ENCODE measurements around the gene RAB28.

Gene RAB28

DNA sequence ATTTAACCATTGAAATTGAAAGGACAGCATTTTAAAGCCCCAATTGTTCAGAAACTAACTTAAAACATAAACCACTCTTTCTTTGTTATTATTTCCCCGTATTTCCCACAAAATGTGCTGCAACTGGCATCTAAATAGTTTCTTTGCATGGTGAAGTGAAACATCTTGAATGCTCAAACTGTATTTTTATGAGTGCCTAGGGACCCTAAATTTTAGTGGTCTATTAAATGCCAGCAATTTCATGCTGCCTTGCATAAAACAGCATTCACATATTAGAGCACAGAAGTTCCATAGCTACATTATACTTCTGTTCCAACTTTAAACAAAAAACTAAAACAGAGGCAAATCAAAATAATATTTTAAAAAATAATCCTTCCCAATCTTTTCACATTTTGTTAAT lies 5.4 kb downstream of the RAB28 start:
- no peak overlapping the region for H4K12ac ChIP-seq (ENCODE audit: low read depth, low read length)
- H3K27ac ChIP-seq (ENCODE audit: low read depth, low read length): no peak overlapping the region
- no peak overlapping the region for H2BK5ac ChIP-seq (ENCODE audit: low read depth, low read length, poor library complexity)
- H3K9me3 ChIP-seq (ENCODE audit: insufficient read depth, low read depth, low read length): no peaks in the 10 kb centered on the region
- no peak overlapping the region for H2AFZ ChIP-seq (ENCODE audit: insufficient read depth, low read length, poor library complexity)
- H4K8ac ChIP-seq (ENCODE audit: low read depth, low read length): no peak overlapping the region
- no peak overlapping the region for H3K4ac ChIP-seq (ENCODE audit: low read depth, low read length)
- H3K36me3 ChIP-seq (ENCODE audit: control insufficient read depth in 1 of 2, insufficient read depth in 2 of 2, low read length in 2 of 2): no peaks in the 10 kb centered on the region
- H2BK120ac ChIP-seq (ENCODE audit: insufficient read depth, low read length, poor library complexity): no peak overlapping the region
- no peak overlapping the region for H2AK5ac ChIP-seq (ENCODE audit: low read length)
- H3K4me1 ChIP-seq (ENCODE audit: control insufficient read depth in 1 of 2, insufficient read depth in 2 of 2, low read length in 2 of 2): peaks cover 3 to 6% of the 10 kb centered on the region in 2 experiments
- H3K4me2 ChIP-seq (ENCODE audit: low read length): no peak overlapping the region
- no peak overlapping the region for H3K14ac ChIP-seq (ENCODE audit: low read length)
- peaks cover 1% of the 10 kb centered on the region for H3K79me2 ChIP-seq (ENCODE audit: control insufficient read depth, insufficient read depth, low read length, poor library complexity)
- H3K4me3 ChIP-seq (ENCODE audit: low read depth, low read length): no peak overlapping the region
- H3K9ac ChIP-seq (ENCODE audit: low read length): no peak overlapping the region
- no peaks in the 10 kb centered on the region for H3K79me1 ChIP-seq (ENCODE audit: low read length)
- no peak overlapping the region for H3K23ac ChIP-seq (ENCODE audit: low read length)
- H3K18ac ChIP-seq (ENCODE audit: low read length): no peak overlapping the region
- H2BK12ac ChIP-seq (ENCODE audit: low read length): no peak overlapping the region
- no peaks in the 10 kb centered on the region for H3K27me3 ChIP-seq (ENCODE audit: insufficient read depth, low read length)
- DNase-seq: no peak
- WGBS (ENCODE audit: extremely low coverage, insufficient coverage, insufficient read length): no CpG with 5 or more reads among the region's 1 CpG
- H4K91ac ChIP-seq (ENCODE audit: low read depth, low read length): no peak overlapping the region

DNA sequence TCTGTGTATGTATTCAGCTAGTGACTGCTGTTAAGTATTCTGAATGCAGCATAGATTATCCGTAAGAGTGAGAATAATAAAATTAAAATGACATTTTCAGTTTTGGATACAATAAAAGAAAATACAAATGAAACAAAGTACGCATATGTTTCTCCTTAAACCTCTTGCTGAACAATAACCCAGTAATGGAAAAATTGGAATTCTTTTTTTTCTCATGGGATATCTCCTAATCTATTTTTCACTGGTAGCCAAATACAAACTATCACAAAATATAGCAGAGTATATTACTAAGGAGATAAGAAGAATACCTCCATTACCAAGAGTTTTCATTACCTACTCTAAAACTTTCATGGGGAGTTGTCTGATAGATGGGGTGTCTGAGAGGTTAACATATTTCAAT lies 6.0 kb downstream of the RAB28 start:
- Histone ChIP-seq H2AFZ (ENCODE audit: insufficient read depth, low read length, poor library complexity) (no peak overlapping the region), H3K4me3 (ENCODE audit: low read depth, low read length) (no peak overlapping the region), H3K36me3 (ENCODE audit: control insufficient read depth in 1 of 2, insufficient read depth in 2 of 2, low read length in 2 of 2) (no peaks in the 10 kb centered on the region), H3K4me2 (ENCODE audit: low read length) (no peak overlapping the region), H3K14ac (ENCODE audit: low read length) (no peak overlapping the region), H3K27ac (ENCODE audit: low read depth, low read length) (no peak overlapping the region), H3K18ac (ENCODE audit: low read length) (no peak overlapping the region), H2AK5ac (ENCODE audit: low read length) (no peak overlapping the region), H3K9ac (ENCODE audit: low read length) (no peak overlapping the region), H4K12ac (ENCODE audit: low read depth, low read length) (no peak overlapping the region), H3K4me1 (ENCODE audit: control insufficient read depth in 1 of 2, insufficient read depth in 2 of 2, low read length in 2 of 2) (peaks cover 3 to 5% of the 10 kb centered on the region in 2 experiments), H3K4ac (ENCODE audit: low read depth, low read length) (no peak overlapping the region), H2BK12ac (ENCODE audit: low read length) (no peak overlapping the region), H3K9me3 (ENCODE audit: insufficient read depth, low read depth, low read length) (no peaks in the 10 kb centered on the region), H2BK5ac (ENCODE audit: low read depth, low read length, poor library complexity) (no peak overlapping the region), H4K91ac (ENCODE audit: low read depth, low read length) (no peak overlapping the region), H3K27me3 (ENCODE audit: insufficient read depth, low read length) (no peaks in the 10 kb centered on the region), H2BK120ac (ENCODE audit: insufficient read depth, low read length, poor library complexity) (no peak overlapping the region), H3K23ac (ENCODE audit: low read length) (no peak overlapping the region), H4K8ac (ENCODE audit: low read depth, low read length) (no peak overlapping the region), H3K79me2 (ENCODE audit: control insufficient read depth, insufficient read depth, low read length, poor library complexity) (peaks cover 1% of the 10 kb centered on the region), H3K79me1 (ENCODE audit: low read length) (no peaks in the 10 kb centered on the region)
- DNase-seq: no peak
- no CpG with 5 or more reads among the region's 2 CpGs for WGBS (ENCODE audit: extremely low coverage, insufficient coverage, insufficient read length)

DNA sequence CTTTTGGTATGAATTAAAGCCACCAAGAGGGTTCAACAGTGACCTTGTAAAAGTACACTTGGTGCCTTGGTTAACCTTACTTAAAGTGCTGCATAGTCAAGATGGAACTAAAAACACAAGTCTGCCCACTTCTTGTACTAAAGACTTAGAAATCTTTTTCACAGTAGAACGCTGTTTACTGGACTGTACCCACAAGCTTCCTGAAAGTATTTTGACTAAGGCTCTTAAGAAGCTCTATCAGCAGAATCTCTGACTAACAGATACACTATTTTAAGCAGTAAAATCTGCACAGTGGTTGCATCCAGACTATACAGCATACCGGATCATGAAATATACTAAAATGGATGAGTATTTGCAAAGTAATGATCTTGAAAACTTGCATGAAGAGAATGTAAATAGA lies 7.2 kb downstream of the RAB28 start:
- Histone ChIP-seq H3K36me3 (ENCODE audit: control insufficient read depth in 1 of 2, insufficient read depth in 2 of 2, low read length in 2 of 2) (no peaks in the 10 kb centered on the region), H4K8ac (ENCODE audit: low read depth, low read length) (no peak overlapping the region), H3K79me1 (ENCODE audit: low read length) (no peaks in the 10 kb centered on the region), H3K9ac (ENCODE audit: low read length) (no peak overlapping the region), H3K27ac (ENCODE audit: low read depth, low read length) (no peak overlapping the region), H3K18ac (ENCODE audit: low read length) (no peak overlapping the region), H3K4me1 (ENCODE audit: control insufficient read depth in 1 of 2, insufficient read depth in 2 of 2, low read length in 2 of 2) (no peaks in the 10 kb centered on the region), H3K9me3 (ENCODE audit: insufficient read depth, low read depth, low read length) (no peaks in the 10 kb centered on the region), H3K4me2 (ENCODE audit: low read length) (no peak overlapping the region), H2BK120ac (ENCODE audit: insufficient read depth, low read length, poor library complexity) (no peak overlapping the region), H2AFZ (ENCODE audit: insufficient read depth, low read length, poor library complexity) (no peak overlapping the region), H3K79me2 (ENCODE audit: control insufficient read depth, insufficient read depth, low read length, poor library complexity) (no peaks in the 10 kb centered on the region), H4K12ac (ENCODE audit: low read depth, low read length) (no peak overlapping the region), H3K4me3 (ENCODE audit: low read depth, low read length) (no peak overlapping the region), H3K14ac (ENCODE audit: low read length) (no peak overlapping the region), H2BK12ac (ENCODE audit: low read length) (no peak overlapping the region), H2AK5ac (ENCODE audit: low read length) (no peak overlapping the region), H3K27me3 (ENCODE audit: insufficient read depth, low read length) (no peaks in the 10 kb centered on the region), H3K4ac (ENCODE audit: low read depth, low read length) (no peak overlapping the region), H2BK5ac (ENCODE audit: low read depth, low read length, poor library complexity) (no peak overlapping the region), H4K91ac (ENCODE audit: low read depth, low read length) (no peak overlapping the region), H3K23ac (ENCODE audit: low read length) (no peak overlapping the region)
- peak; percentile 7 to 70 for DNase-seq
- no CpG with 5 or more reads among the region's 2 CpGs for WGBS (ENCODE audit: extremely low coverage, insufficient coverage, insufficient read length)

DNA sequence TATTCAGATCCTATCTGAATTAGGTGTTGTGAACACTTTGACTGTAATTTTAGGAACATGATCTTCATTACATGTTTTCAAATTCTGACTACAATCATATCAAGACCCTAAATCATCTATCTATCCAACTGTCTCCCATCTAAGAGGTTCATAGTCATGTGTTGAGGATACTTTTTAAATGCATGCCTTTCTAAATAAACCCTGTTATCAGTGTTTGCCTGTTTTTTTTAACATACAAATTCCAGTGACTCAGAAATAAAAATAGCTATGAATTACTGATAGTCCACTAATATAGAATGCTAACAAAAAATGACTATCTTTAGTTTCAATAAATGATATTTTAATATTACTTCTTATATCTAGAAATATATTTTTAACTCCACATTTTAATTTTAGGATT lies 8.0 kb downstream of the RAB28 start:
- Histone ChIP-seq H3K9ac (ENCODE audit: low read length) (no peak overlapping the region), H3K79me2 (ENCODE audit: control insufficient read depth, insufficient read depth, low read length, poor library complexity) (no peaks in the 10 kb centered on the region), H4K8ac (ENCODE audit: low read depth, low read length) (no peak overlapping the region), H3K79me1 (ENCODE audit: low read length) (no peaks in the 10 kb centered on the region), H3K4ac (ENCODE audit: low read depth, low read length) (no peak overlapping the region), H2AK5ac (ENCODE audit: low read length) (no peak overlapping the region), H3K4me2 (ENCODE audit: low read length) (no peak overlapping the region), H3K9me3 (ENCODE audit: insufficient read depth, low read depth, low read length) (no peaks in the 10 kb centered on the region), H3K36me3 (ENCODE audit: control insufficient read depth in 1 of 2, insufficient read depth in 2 of 2, low read length in 2 of 2) (no peaks in the 10 kb centered on the region), H3K14ac (ENCODE audit: low read length) (no peak overlapping the region), H2BK120ac (ENCODE audit: insufficient read depth, low read length, poor library complexity) (no peak overlapping the region), H4K91ac (ENCODE audit: low read depth, low read length) (no peak overlapping the region), H3K4me1 (ENCODE audit: control insufficient read depth in 1 of 2, insufficient read depth in 2 of 2, low read length in 2 of 2) (no peaks in the 10 kb centered on the region), H4K12ac (ENCODE audit: low read depth, low read length) (no peak overlapping the region), H3K4me3 (ENCODE audit: low read depth, low read length) (no peak overlapping the region), H3K27me3 (ENCODE audit: insufficient read depth, low read length) (no peaks in the 10 kb centered on the region), H3K18ac (ENCODE audit: low read length) (no peak overlapping the region), H3K27ac (ENCODE audit: low read depth, low read length) (no peak overlapping the region), H2BK5ac (ENCODE audit: low read depth, low read length, poor library complexity) (no peak overlapping the region), H2BK12ac (ENCODE audit: low read length) (no peak overlapping the region), H3K23ac (ENCODE audit: low read length) (no peak overlapping the region), H2AFZ (ENCODE audit: insufficient read depth, low read length, poor library complexity) (no peak overlapping the region)
- no peak for DNase-seq
